SK-N-SH (cell line): Measurements from ENCODE around the gene TNFRSF12A. TPM values are rescaled to one million over a fixed set of nuclear protein-coding genes. Genes with fewer than 3 reads are reported as not detected.

Experiments used
- CTCF ChIA-PET: fragments of 300-600, 350-600 bp; formaldehyde crosslinking; extraction: SDS; loops from one replicate; lab custom pipeline; 2021; lab: Yijun Ruan, JAX
- POLR2A ChIA-PET: fragments of 350-600 bp; sonication (Branson Sonifier 250); formaldehyde crosslinking; extraction: SDS; loops from one replicate; lab custom pipeline; 2020; ENCODE audit warnings: antibody characterized with exemption, inconsistent platforms; lab: Yijun Ruan, JAX
- DNase-seq: peaks from one replicate; pipeline ENCODE4 v3.0.0; 2012
- H2AFZ ChIP-seq: fragments of 200-600 bp; sonication (generic); 2 replicates; pipeline ENCODE4 v1.8.1; 2016; ENCODE audit warnings: antibody characterized with exemption, mild to moderate bottlenecking, low read depth
- H3F3A ChIP-seq: fragments of 200-600 bp; sonication (generic); replicated peaks from 2 replicates; pipeline ENCODE3; 2016; ENCODE audit warnings: antibody characterized with exemption, mild to moderate bottlenecking; ENCODE audit not compliant: insufficient read depth
- H3K27ac ChIP-seq, 2 experiments: fragments of 200-500 bp in 1 of 2; fragments of 200-600 bp in 1 of 2; sonication (Bioruptor generic) in 1 of 2; sonication (generic), shearing (Covaris generic) in 1 of 2; 2 replicates each; pipeline versions ENCODE4 v1.5.1 to v1.6.1; 2014 to 2016; ENCODE audit warnings: low read depth in 2 of 2, inconsistent platforms in 1 of 2, low read length in 1 of 2, mild to moderate bottlenecking in 1 of 2, mixed read lengths in 1 of 2
- H3K27me3 ChIP-seq: fragments of 200-600 bp; sonication (generic), shearing (Covaris generic); 2 replicates; pipeline ENCODE4 v1.6.1; 2016; ENCODE audit warnings: mixed run types; ENCODE audit not compliant: insufficient read depth
- H3K36me3 ChIP-seq, 2 experiments: fragments of 200-500 bp in 1 of 2; fragments of 200-600 bp in 1 of 2; sonication (Bioruptor generic) in 1 of 2; sonication (generic) in 1 of 2; replicated peaks in 1 of 2; 2 replicates each; pipeline versions ENCODE3 to v1.5.1; 2014 to 2016; ENCODE audit warnings: low read length in 1 of 2, mild to moderate bottlenecking in 1 of 2; ENCODE audit not compliant: insufficient read depth in 2 of 2, control insufficient read depth in 1 of 2
- H3K4me1 ChIP-seq, 2 experiments: fragments of 200-500 bp in 1 of 2; fragments of 200-600 bp in 1 of 2; sonication (Bioruptor generic) in 1 of 2; sonication (generic), shearing (Covaris generic) in 1 of 2; 2 replicates each; pipeline versions ENCODE4 v1.5.1 to v1.6.1; 2014 to 2016; ENCODE audit warnings: low read depth in 1 of 2, low read length in 1 of 2, mixed run types in 1 of 2; ENCODE audit not compliant: insufficient read depth in 2 of 2, control insufficient read depth in 1 of 2
- H3K4me2 ChIP-seq: fragments of 200-600 bp; sonication (generic), shearing (Covaris generic); 2 replicates; pipeline ENCODE4 v1.6.1; 2017; ENCODE audit warnings: mixed run types
- H3K4me3 ChIP-seq, 2 experiments: fragments of 200-500 bp in 1 of 2; fragments of 200-600 bp in 1 of 2; sonication (Bioruptor generic) in 1 of 2; sonication (generic), shearing (Covaris generic) in 1 of 2; 2 replicates each; pipeline versions ENCODE4 v1.5.1 to v1.8.1; 2014 to 2016; ENCODE audit warnings: low read depth in 2 of 2, inconsistent platforms in 1 of 2, low read length in 1 of 2, mild to moderate bottlenecking in 1 of 2, mixed read lengths in 1 of 2, moderate library complexity in 1 of 2
- H3K79me2 ChIP-seq: fragments of 200-600 bp; sonication (generic); 2 replicates; pipeline ENCODE4 v1.8.1; 2017; ENCODE audit warnings: mild to moderate bottlenecking; ENCODE audit not compliant: insufficient read depth
- H3K9ac ChIP-seq: fragments of 200-600 bp; sonication (generic); 2 replicates; pipeline ENCODE4 v1.6.1; 2017; ENCODE audit warnings: mixed run types
- H3K9me2 ChIP-seq: fragments of 200-600 bp; sonication (generic); 2 replicates; pipeline ENCODE4 v1.6.1; 2017; ENCODE audit warnings: mixed run types
- H3K9me3 ChIP-seq: fragments of 200-600 bp; sonication (generic); 2 replicates; pipeline ENCODE4 v1.6.1; 2017; ENCODE audit warnings: mixed run types, mild to moderate bottlenecking, moderate library complexity
- H4K20me1 ChIP-seq: fragments of 200-600 bp; sonication (generic); 2 replicates; pipeline ENCODE4 v1.6.1; 2017; ENCODE audit warnings: mild to moderate bottlenecking, mixed run types; ENCODE audit not compliant: insufficient read depth
- CHD2 ChIP-seq: fragments of 150-350 bp; IDR thresholded peaks from 2 replicates; pipeline ENCODE4 v1.6.1; 2018; ENCODE audit warnings: low read length; ENCODE audit not compliant: partially characterized antibody
- ELF1 ChIP-seq: IDR thresholded peaks from 2 replicates; pipeline ENCODE4 v1.4.0; 2012
- EP300 ChIP-seq, 2 experiments: IDR thresholded peaks; 2 replicates each; pipeline versions ENCODE4 v1.4.0 to v1.6.1; 2012; ENCODE audit warnings: borderline replicate concordance in 1 of 2, low read depth in 1 of 2, low read length in 1 of 2
- EZH2phosphoT487 ChIP-seq: fragments of 200-600 bp; sonication (generic); IDR thresholded peaks from 2 replicates; pipeline ENCODE4 v1.6.1; 2017; ENCODE audit warnings: low read depth, mixed run types, mild to moderate bottlenecking, antibody characterized with exemption, moderate library complexity, borderline replicate concordance
- FOXJ3 ChIP-seq: sonication (generic); formaldehyde crosslinking; IDR thresholded peaks from 2 replicates; pipeline ENCODE4 v1.5.1; 2020; ENCODE audit warnings: mild to moderate bottlenecking, missing genetic modification reagents
- GABPA ChIP-seq: IDR thresholded peaks from 2 replicates; pipeline ENCODE4 v1.4.0; 2012; ENCODE audit warnings: low read depth, mild to moderate bottlenecking
- JUND ChIP-seq: IDR thresholded peaks from 2 replicates; pipeline ENCODE4 v1.4.0; 2012
- POLR2AphosphoS5 ChIP-seq: IDR thresholded peaks from 2 replicates; pipeline ENCODE4 v1.6.1; 2012; ENCODE audit warnings: low read depth, low read length
- RXRA ChIP-seq: IDR thresholded peaks from 2 replicates; pipeline ENCODE4 v1.4.0; 2012; ENCODE audit warnings: low read depth, mild to moderate bottlenecking, borderline replicate concordance
- SIN3A ChIP-seq: IDR thresholded peaks from 2 replicates; pipeline ENCODE4 v1.6.1; 2012; ENCODE audit warnings: low read depth, mild to moderate bottlenecking, low read length, moderate library complexity, borderline replicate concordance
- TAF1 ChIP-seq: IDR thresholded peaks from 2 replicates; pipeline ENCODE4 v1.6.1; 2012; ENCODE audit warnings: low read depth, mild to moderate bottlenecking, low read length, moderate library complexity, borderline replicate concordance
- YY1 ChIP-seq: IDR thresholded peaks from 2 replicates; pipeline ENCODE4 v1.4.0; 2012; ENCODE audit warnings: low read depth, mild to moderate bottlenecking
- WGBS: methylation state at CpG from one replicate; pipeline ENCODE4 v1.1.6; 2017; ENCODE audit warnings: low lambda C conversion rate; 5-methylcytosine and 5-hydroxymethylcytosine counted together
- polyA plus RNA-seq, 3 experiments: library from polyadenylated mRNA; depleted of rRNA; stranded (reverse); fragments of >200 nt; gene quantifications; 2 replicates each; pipeline ENCODE4 v1.2.3, GENCODE V29; 2012
- TF ChIP-seq, protein P1 (sequence below): IDR thresholded peaks from 2 replicates; pipeline ENCODE4 v1.4.0; 2012; ENCODE audit warnings: low read depth
- TF ChIP-seq, protein P2 (sequence below): IDR thresholded peaks from 2 replicates; pipeline ENCODE4 v1.6.1; 2012; ENCODE audit warnings: mild to moderate bottlenecking, low read depth, low read length, moderate library complexity
- TF ChIP-seq, protein P3 (sequence below): IDR thresholded peaks from 2 replicates; pipeline ENCODE4 v1.4.0; 2012; ENCODE audit warnings: low read depth, borderline replicate concordance

Gene TNFRSF12A
- polyA plus RNA-seq, 1 of the 3 experiments (the other 2 are of a cell fraction), result 374 TPM

DNA sequence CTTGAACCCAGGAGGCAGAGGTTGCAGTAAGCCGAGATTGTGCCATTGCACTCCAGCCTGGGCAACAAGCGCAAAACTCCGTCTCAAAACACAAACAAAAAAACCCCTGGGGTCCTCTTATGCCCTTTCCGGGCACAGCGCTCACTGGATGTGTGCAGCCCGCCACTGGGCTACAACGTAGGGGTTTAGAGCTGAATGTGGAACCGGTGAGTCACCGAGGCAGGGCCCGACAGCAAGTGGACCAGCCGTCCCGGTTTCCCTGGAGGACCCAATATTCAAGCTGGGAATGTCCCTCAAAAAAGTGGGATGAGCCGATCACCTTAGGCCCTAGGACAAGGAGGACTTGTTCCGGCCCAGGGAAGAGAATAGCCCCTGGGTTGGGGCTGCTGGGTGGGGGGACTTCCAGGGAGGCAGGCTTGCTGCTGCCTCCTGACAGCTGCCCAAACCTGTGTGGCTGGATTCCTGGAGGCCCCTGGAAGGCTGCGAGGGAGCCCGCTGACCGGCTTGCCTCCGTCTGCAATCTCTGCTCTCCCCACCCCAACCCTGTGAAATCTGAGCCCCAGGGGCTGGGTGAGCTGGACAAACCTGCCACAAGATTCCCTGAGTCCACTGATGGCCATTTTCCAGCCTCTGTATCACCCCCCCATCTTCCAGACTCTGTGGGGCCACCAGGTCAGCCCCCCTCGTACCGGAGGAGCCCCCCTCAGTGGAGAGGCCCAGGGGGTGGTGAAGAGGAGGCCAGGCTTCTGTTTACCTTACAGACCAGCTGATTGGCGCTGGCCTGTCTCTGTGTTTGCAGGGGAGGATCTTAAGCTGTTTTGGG is 10.4 kb upstream of the TNFRSF12A start:
- CTCF ChIA-PET, result interaction anchor here (0.5 to 8.2 kb wide), 6 partner anchors 11 to 83 kb away, joined by 3 to 72 read pairs (median 4); partner anchors contain the start of genes CLDN6, HCFC1R1, THOC6 and TNFRSF12A
- peaks cover 0 to 3% of the 10 kb centered on the region in 2 experiments; a peak in 1 of 4 replicates for H3K4me1 ChIP-seq
- H4K20me1 ChIP-seq, result no peaks in the 10 kb centered on the region
- POLR2A ChIA-PET, result interaction anchor here (1.7 kb wide), 1 partner anchor 11 kb away, joined by 4 read pairs; the partner anchor contains the start of gene TNFRSF12A
- no peak overlapping the region for H3K4me3 ChIP-seq
- no peaks in the 10 kb centered on the region for H3K79me2 ChIP-seq
- H3K27me3 ChIP-seq, result no peaks in the 10 kb centered on the region
- 83% methylated on average over 13 of the region's 21 CpGs for WGBS
- no peak overlapping the region for H3K9ac ChIP-seq
- no peaks in the 10 kb centered on the region for H3K9me2 ChIP-seq
- H2AFZ ChIP-seq, result no peak overlapping the region
- no peak overlapping the region for H3K27ac ChIP-seq
- DNase-seq, result no peak
- no peaks in the 10 kb centered on the region for H3K36me3 ChIP-seq
- H3K9me3 ChIP-seq, result no peaks in the 10 kb centered on the region
- H3F3A ChIP-seq, result no peaks in the 10 kb centered on the region
- TF ChIP-seq RXRA (no peak), JUND (no peak), TAF1 (no peak), GABPA (no peak)
- TF ChIP-seq, protein P1, sequence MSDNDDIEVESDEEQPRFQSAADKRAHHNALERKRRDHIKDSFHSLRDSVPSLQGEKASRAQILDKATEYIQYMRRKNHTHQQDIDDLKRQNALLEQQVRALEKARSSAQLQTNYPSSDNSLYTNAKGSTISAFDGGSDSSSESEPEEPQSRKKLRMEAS, result no peak
- no peak overlapping the region for H3K4me2 ChIP-seq

DNA sequence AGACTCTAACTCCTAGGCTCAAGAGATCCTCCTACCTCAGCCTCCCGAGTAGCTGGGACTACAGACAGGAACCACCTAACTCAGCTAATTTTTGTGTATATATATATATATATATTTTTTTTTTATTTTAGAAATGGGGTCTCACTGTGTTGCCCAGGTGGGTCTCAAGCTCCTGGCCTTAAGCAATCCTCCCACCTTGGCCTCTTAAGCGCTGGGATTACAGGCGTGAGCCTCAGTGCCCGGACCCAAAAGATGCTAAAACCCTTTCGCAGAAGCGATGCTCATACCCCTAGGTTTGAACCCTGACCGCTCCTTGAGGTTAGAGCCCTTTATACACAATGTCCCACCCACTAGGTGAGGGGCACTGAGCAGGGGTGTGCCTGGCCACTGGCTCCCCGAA is 9.7 kb upstream of the TNFRSF12A start:
- Histone ChIP-seq H3K9ac (no peak overlapping the region), H3K9me3 (no peaks in the 10 kb centered on the region), H3K36me3 (no peaks in the 10 kb centered on the region), H2AFZ (no peak overlapping the region), H3K4me1 (no peaks in the 10 kb centered on the region)
- 88% methylated on average over 7 of the region's 8 CpGs for WGBS
- no peak for TF ChIP-seq CHD2
- TF ChIP-seq, protein P1, result no peak
- TF ChIP-seq, all 33 proteins: peak for 0
- Histone ChIP-seq H3K4me2 (no peak overlapping the region), H3K27ac (no peak overlapping the region), H3K4me3 (no peak overlapping the region), H4K20me1 (no peaks in the 10 kb centered on the region), H3K27me3 (no peaks in the 10 kb centered on the region), H3K9me2 (no peaks in the 10 kb centered on the region), H3K79me2 (no peaks in the 10 kb centered on the region), H3F3A (no peaks in the 10 kb centered on the region)
- CTCF ChIA-PET, result interaction anchor here (1.6 to 8.2 kb wide), 3 partner anchors 10 to 84 kb away, joined by 3 to 72 read pairs (median 10); partner anchors contain the start of genes CLDN6, HCFC1R1, THOC6 and TNFRSF12A
- POLR2A ChIA-PET, result interaction anchor here (1.7 kb wide), 1 partner anchor 10 kb away, joined by 4 read pairs; the partner anchor contains the start of gene TNFRSF12A
- DNase-seq, result no peak

DNA sequence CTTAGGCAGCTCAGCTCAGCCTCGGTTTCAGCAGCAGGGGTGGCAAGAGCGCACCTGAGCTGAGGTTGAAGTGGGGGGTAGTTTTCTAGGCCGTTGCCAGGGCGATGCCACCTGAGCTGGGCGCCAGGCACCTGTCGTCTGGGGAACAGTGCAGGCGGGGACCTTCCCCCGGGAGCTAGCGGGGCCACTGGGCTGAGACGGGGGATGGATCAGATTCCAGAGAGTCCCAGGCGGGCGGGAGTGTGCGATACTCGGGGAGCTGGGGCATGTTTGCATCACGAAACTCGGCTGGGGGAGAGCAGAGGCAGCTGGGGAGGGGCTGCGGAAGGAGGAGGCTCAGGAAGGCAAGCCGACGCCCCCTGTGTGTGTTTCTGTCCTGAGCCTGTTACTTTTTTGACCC is 7.9 kb upstream of the TNFRSF12A start:
- H2AFZ ChIP-seq, result no peak overlapping the region
- H3K9me3 ChIP-seq, result no peaks in the 10 kb centered on the region
- ChIA-PET POLR2A (no interaction called here), CTCF (interaction anchor here (0.6 to 1.5 kb wide), 4 partner anchors 9 to 20 kb away, joined by 3 to 5 read pairs (median 4); no protein-coding TSS in a partner anchor)
- H3K27me3 ChIP-seq, result no peaks in the 10 kb centered on the region
- H3K36me3 ChIP-seq, result no peaks in the 10 kb centered on the region
- 68% methylated on average over 13 of the region's 19 CpGs for WGBS
- H3F3A ChIP-seq, result no peaks in the 10 kb centered on the region
- DNase-seq, result no peak
- no peak overlapping the region for H3K4me3 ChIP-seq
- H3K27ac ChIP-seq, result no peak overlapping the region
- H4K20me1 ChIP-seq, result no peaks in the 10 kb centered on the region
- H3K9ac ChIP-seq, result no peak overlapping the region
- no peaks in the 10 kb centered on the region for H3K9me2 ChIP-seq
- no peaks in the 10 kb centered on the region for H3K79me2 ChIP-seq
- H3K4me2 ChIP-seq, result no peak overlapping the region
- no peaks in the 10 kb centered on the region for H3K4me1 ChIP-seq
- TF ChIP-seq ELF1 (no peak), EZH2phosphoT487 (no peak), CHD2 (no peak), SIN3A (no peak), EP300 (IDR thresholded peaks at IDR 0.05; ENCODE audit: borderline replicate concordance in 1 of 2, low read depth in 1 of 2, low read length in 1 of 2) (no peak), FOXJ3 (CRISPR knock-in tag) (no peak), YY1 (no peak), POLR2AphosphoS5 (no peak)
- TF ChIP-seq, protein P2, sequence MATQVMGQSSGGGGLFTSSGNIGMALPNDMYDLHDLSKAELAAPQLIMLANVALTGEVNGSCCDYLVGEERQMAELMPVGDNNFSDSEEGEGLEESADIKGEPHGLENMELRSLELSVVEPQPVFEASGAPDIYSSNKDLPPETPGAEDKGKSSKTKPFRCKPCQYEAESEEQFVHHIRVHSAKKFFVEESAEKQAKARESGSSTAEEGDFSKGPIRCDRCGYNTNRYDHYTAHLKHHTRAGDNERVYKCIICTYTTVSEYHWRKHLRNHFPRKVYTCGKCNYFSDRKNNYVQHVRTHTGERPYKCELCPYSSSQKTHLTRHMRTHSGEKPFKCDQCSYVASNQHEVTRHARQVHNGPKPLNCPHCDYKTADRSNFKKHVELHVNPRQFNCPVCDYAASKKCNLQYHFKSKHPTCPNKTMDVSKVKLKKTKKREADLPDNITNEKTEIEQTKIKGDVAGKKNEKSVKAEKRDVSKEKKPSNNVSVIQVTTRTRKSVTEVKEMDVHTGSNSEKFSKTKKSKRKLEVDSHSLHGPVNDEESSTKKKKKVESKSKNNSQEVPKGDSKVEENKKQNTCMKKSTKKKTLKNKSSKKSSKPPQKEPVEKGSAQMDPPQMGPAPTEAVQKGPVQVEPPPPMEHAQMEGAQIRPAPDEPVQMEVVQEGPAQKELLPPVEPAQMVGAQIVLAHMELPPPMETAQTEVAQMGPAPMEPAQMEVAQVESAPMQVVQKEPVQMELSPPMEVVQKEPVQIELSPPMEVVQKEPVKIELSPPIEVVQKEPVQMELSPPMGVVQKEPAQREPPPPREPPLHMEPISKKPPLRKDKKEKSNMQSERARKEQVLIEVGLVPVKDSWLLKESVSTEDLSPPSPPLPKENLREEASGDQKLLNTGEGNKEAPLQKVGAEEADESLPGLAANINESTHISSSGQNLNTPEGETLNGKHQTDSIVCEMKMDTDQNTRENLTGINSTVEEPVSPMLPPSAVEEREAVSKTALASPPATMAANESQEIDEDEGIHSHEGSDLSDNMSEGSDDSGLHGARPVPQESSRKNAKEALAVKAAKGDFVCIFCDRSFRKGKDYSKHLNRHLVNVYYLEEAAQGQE, result no peak
- TF ChIP-seq, protein P3, sequence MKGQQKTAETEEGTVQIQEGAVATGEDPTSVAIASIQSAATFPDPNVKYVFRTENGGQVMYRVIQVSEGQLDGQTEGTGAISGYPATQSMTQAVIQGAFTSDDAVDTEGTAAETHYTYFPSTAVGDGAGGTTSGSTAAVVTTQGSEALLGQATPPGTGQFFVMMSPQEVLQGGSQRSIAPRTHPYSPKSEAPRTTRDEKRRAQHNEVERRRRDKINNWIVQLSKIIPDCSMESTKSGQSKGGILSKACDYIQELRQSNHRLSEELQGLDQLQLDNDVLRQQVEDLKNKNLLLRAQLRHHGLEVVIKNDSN, result no peak
